ENCODE measurements around the gene SLC35E1. TPM values are rescaled to one million over a fixed set of nuclear protein-coding genes. Genes with fewer than 3 reads are reported as not detected.

Gene SLC35E1
- total and polyA plus RNA-seq, 2 of the 4 experiments (the other 2 are of a cell fraction): 22.6 to 38.0 TPM

DNA sequence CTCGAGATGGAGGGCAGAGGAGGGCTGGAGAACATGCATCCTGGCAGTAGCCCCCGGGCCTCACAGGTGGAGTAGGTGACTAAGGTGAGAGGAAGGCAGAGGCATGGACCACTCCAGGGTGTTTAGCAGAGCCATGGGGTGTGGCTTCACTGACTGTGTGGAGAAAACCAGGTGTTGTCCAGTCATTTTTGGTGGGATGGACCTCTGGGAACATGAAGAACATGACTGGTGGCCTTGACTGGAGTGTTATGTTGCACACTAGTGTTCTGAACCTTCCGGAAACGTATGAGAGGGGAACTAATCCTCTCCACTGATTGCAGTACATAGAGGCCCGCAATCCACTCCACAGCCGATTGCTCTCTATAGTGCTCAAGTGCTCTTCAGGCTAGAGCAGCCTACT, 38.9 kb upstream of the SLC35E1 start:
- no TSS peak for BruUV-seq (replicated peaks)
- Histone ChIP-seq H3K4ac (ENCODE audit: low read depth, low read length) (no peak overlapping the region), H3K9ac (ENCODE audit: low read depth, low read length) (no peak overlapping the region), H2BK120ac (ENCODE audit: low read depth, low read length) (no peak overlapping the region), H3K9me3 (ENCODE audit: control insufficient read depth, insufficient read depth, low read length) (no peaks in the 10 kb centered on the region), H2BK5ac (ENCODE audit: low read depth, low read length, poor library complexity, severe bottlenecking) (no peak overlapping the region), H3K56ac (ENCODE audit: extremely low read depth, insufficient read depth, low read length) (no peak overlapping the region), H3K9me1 (ENCODE audit: insufficient read depth, low read length) (peaks cover 49% of the 10 kb centered on the region), H3K4me2 (ENCODE audit: low read depth, low read length) (no peak overlapping the region), H3K27ac (ENCODE audit: insufficient read depth, low read length) (no peak overlapping the region), H3K4me1 (ENCODE audit: control insufficient read depth, insufficient read depth, low read length) (peaks cover 7% of the 10 kb centered on the region), H3K23ac (ENCODE audit: low read depth, low read length) (no peak overlapping the region), H2BK20ac (ENCODE audit: low read depth, low read length) (no peak overlapping the region), H4K8ac (ENCODE audit: low read depth in 2 of 2, low read length in 2 of 2) (no peak overlapping the region), H4K20me1 (ENCODE audit: insufficient read depth, low read length) (peaks cover 89% of the 10 kb centered on the region), H2AK5ac (ENCODE audit: low read depth, low read length) (no peak overlapping the region), H3K36me3 (ENCODE audit: control insufficient read depth, insufficient read depth, low read length) (no peaks in the 10 kb centered on the region), H4K5ac (ENCODE audit: low read depth, low read length) (no peak overlapping the region), H3K14ac (replicated peaks; ENCODE audit: low read depth, low read length) (no peak overlapping the region), H2BK15ac (ENCODE audit: low read depth, low read length) (no peak overlapping the region), H2AK9ac (replicated peaks; ENCODE audit: low read depth, low read length, poor library complexity) (no peak overlapping the region), H4K91ac (ENCODE audit: insufficient read depth, low read depth, low read length) (no peak overlapping the region), H2AFZ (replicated peaks; ENCODE audit: low read length, poor library complexity) (no peak overlapping the region), H3K79me1 (ENCODE audit: low read depth in 1 of 2, low read length in 2 of 2) (peaks cover 42 to 91% of the 10 kb centered on the region in 2 experiments), H3K18ac (ENCODE audit: low read depth, low read length) (no peak overlapping the region), H3K4me3 (ENCODE audit: insufficient read depth, low read depth, low read length) (no peak overlapping the region), H3K27me3 (ENCODE audit: control insufficient read depth, insufficient read depth, low read length) (no peaks in the 10 kb centered on the region)
- TF ChIP-seq POLR2A (IDR thresholded peaks at IDR 0.05; ENCODE audit: low read depth, low read length) (no peak), CHD1 (IDR thresholded peaks at IDR 0.05; ENCODE audit: low read depth, low read length) (no peak), FOS (IDR thresholded peaks at IDR 0.05; ENCODE audit: low read depth, low read length) (no peak), NFE2L2 (IDR thresholded peaks at IDR 0.05; ENCODE audit: low read depth, low read length) (no peak), MAZ (IDR thresholded peaks at IDR 0.05; ENCODE audit: borderline replicate concordance, low read depth, low read length) (no peak), SMC3 (IDR thresholded peaks at IDR 0.05; ENCODE audit: low read depth, low read length) (no peak), RAD21 (IDR thresholded peaks at IDR 0.05; ENCODE audit: low read length) (no peak), RCOR1 (IDR thresholded peaks at IDR 0.05; ENCODE audit: insufficient replicate concordance, low read length) (no peak), RFX5 (IDR thresholded peaks at IDR 0.05; ENCODE audit: low read depth, low read length) (no peak), CTCF (conservative IDR thresholded peaks at IDR 0.05; ENCODE audit: low read depth, low read length) (no peak), CEBPB (IDR thresholded peaks at IDR 0.05; ENCODE audit: low read depth, low read length) (no peak), MAFK (IDR thresholded peaks at IDR 0.05; ENCODE audit: low read depth, low read length) (no peak), BHLHE40 (IDR thresholded peaks at IDR 0.05; ENCODE audit: low read depth, low read length) (no peak)
- TF ChIP-seq, protein P1, sequence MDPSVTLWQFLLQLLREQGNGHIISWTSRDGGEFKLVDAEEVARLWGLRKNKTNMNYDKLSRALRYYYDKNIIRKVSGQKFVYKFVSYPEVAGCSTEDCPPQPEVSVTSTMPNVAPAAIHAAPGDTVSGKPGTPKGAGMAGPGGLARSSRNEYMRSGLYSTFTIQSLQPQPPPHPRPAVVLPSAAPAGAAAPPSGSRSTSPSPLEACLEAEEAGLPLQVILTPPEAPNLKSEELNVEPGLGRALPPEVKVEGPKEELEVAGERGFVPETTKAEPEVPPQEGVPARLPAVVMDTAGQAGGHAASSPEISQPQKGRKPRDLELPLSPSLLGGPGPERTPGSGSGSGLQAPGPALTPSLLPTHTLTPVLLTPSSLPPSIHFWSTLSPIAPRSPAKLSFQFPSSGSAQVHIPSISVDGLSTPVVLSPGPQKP (IDR thresholded peaks at IDR 0.05; ENCODE audit: borderline replicate concordance, low read depth, low read length): no peak
- TF ChIP-seq, protein P2, sequence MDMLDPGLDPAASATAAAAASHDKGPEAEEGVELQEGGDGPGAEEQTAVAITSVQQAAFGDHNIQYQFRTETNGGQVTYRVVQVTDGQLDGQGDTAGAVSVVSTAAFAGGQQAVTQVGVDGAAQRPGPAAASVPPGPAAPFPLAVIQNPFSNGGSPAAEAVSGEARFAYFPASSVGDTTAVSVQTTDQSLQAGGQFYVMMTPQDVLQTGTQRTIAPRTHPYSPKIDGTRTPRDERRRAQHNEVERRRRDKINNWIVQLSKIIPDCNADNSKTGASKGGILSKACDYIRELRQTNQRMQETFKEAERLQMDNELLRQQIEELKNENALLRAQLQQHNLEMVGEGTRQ (IDR thresholded peaks at IDR 0.05; ENCODE audit: low read depth, low read length): no peak
- POLR2A ChIA-PET (ENCODE audit: unreplicated experiment): no interaction called here
- WGBS, 2 experiments (ENCODE audit: extremely low coverage in 2 of 2, insufficient read length in 1 of 2): 93% methylated on average over 2 of the region's 6 CpGs; no CpG with 5 or more reads in 1 of the 2 experiments
- CTCF ChIA-PET: no interaction called here
- dilution Hi-C loops (cut with HindIII; ENCODE audit: low sequenced_read_pairs, unreplicated experiment) (no loop called here), intact Hi-C loops (cut with micrococcal nuclease) (no loop called here), in situ Hi-C loops (cut with MboI; ENCODE audit: low sequenced_read_pairs) (no loop called here)
- no peak for ATAC-seq (ENCODE audit: low read depth)
- DNase-seq: no peak

All from IMR-90 (cell line).